ENCODE results near the gene UMAD1. TPM values are rescaled to one million over a fixed set of nuclear protein-coding genes. Genes with fewer than 3 reads are reported as not detected.

Gene UMAD1
- total and polyA plus RNA-seq, 2 of the 4 experiments (the other 2 are of a cell fraction): 5.2 to 8.4 TPM

DNA sequence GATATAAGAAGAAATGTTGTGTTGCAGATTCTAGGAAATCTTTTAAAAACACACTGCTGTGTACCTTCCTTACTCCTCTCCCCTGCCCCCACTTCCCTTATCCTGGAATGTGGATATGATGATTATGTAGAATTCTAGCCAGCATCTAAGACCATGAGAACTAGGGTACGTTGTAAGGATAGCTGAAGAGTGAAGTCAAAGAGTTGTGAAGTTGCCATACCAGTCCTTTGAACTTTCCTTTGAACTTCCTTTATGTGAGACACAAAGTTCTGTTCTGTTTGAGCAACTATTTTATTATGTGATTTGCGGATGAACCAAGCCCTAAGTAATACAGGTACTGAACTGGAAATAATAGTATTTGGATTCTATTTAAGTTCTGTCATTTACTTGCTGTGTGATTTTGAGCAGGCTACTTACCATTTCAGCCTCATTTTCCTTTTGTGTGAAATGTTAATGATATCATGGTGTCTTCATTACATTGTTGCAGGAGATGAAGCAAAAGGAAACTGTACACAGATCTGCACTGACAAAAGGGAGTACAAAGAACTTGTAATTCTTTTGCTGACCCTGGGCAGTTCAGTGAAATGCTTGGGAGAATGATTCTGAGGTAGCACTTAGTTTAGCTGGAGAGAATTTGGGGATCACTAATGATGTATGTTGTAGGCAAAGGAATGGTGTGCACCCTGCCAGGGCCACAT, 46.4 kb downstream of the UMAD1 start:
- POLR2A ChIA-PET (ENCODE audit: unreplicated experiment): no interaction called here
- TF ChIP-seq POLR2A (IDR thresholded peaks at IDR 0.05; ENCODE audit: low read depth, low read length): no peak
- no peak for TF ChIP-seq CEBPB (IDR thresholded peaks at IDR 0.05; ENCODE audit: low read depth, low read length)
- TF ChIP-seq, protein P1, sequence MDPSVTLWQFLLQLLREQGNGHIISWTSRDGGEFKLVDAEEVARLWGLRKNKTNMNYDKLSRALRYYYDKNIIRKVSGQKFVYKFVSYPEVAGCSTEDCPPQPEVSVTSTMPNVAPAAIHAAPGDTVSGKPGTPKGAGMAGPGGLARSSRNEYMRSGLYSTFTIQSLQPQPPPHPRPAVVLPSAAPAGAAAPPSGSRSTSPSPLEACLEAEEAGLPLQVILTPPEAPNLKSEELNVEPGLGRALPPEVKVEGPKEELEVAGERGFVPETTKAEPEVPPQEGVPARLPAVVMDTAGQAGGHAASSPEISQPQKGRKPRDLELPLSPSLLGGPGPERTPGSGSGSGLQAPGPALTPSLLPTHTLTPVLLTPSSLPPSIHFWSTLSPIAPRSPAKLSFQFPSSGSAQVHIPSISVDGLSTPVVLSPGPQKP (IDR thresholded peaks at IDR 0.05; ENCODE audit: borderline replicate concordance, low read depth, low read length): no peak
- no peak for TF ChIP-seq RCOR1 (IDR thresholded peaks at IDR 0.05; ENCODE audit: insufficient replicate concordance, low read length)
- TF ChIP-seq NFE2L2 (IDR thresholded peaks at IDR 0.05; ENCODE audit: low read depth, low read length): no peak
- TF ChIP-seq MAFK (IDR thresholded peaks at IDR 0.05; ENCODE audit: low read depth, low read length): no peak
- no peak for TF ChIP-seq RFX5 (IDR thresholded peaks at IDR 0.05; ENCODE audit: low read depth, low read length)
- TF ChIP-seq BHLHE40 (IDR thresholded peaks at IDR 0.05; ENCODE audit: low read depth, low read length): no peak
- TF ChIP-seq, protein P2, sequence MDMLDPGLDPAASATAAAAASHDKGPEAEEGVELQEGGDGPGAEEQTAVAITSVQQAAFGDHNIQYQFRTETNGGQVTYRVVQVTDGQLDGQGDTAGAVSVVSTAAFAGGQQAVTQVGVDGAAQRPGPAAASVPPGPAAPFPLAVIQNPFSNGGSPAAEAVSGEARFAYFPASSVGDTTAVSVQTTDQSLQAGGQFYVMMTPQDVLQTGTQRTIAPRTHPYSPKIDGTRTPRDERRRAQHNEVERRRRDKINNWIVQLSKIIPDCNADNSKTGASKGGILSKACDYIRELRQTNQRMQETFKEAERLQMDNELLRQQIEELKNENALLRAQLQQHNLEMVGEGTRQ (IDR thresholded peaks at IDR 0.05; ENCODE audit: low read depth, low read length): no peak
- TF ChIP-seq, protein P3, sequence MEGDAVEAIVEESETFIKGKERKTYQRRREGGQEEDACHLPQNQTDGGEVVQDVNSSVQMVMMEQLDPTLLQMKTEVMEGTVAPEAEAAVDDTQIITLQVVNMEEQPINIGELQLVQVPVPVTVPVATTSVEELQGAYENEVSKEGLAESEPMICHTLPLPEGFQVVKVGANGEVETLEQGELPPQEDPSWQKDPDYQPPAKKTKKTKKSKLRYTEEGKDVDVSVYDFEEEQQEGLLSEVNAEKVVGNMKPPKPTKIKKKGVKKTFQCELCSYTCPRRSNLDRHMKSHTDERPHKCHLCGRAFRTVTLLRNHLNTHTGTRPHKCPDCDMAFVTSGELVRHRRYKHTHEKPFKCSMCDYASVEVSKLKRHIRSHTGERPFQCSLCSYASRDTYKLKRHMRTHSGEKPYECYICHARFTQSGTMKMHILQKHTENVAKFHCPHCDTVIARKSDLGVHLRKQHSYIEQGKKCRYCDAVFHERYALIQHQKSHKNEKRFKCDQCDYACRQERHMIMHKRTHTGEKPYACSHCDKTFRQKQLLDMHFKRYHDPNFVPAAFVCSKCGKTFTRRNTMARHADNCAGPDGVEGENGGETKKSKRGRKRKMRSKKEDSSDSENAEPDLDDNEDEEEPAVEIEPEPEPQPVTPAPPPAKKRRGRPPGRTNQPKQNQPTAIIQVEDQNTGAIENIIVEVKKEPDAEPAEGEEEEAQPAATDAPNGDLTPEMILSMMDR (conservative IDR thresholded peaks at IDR 0.05; ENCODE audit: low read depth, low read length): no peak
- no peak for TF ChIP-seq FOS (IDR thresholded peaks at IDR 0.05; ENCODE audit: low read depth, low read length)
- TF ChIP-seq SMC3 (IDR thresholded peaks at IDR 0.05; ENCODE audit: low read depth, low read length): no peak
- TF ChIP-seq RAD21 (IDR thresholded peaks at IDR 0.05; ENCODE audit: low read length): no peak
- TF ChIP-seq MAZ (IDR thresholded peaks at IDR 0.05; ENCODE audit: borderline replicate concordance, low read depth, low read length): no peak
- TF ChIP-seq MXI1 (IDR thresholded peaks at IDR 0.05; ENCODE audit: borderline replicate concordance, low read depth, low read length): no peak

More for the DNA sequence above, 46.4 kb downstream of the UMAD1 start:
- Histone ChIP-seq H3K9ac (ENCODE audit: low read depth, low read length) (no peak overlapping the region), H3K56ac (ENCODE audit: extremely low read depth, insufficient read depth, low read length) (no peak overlapping the region), H2BK5ac (ENCODE audit: low read depth, low read length, poor library complexity, severe bottlenecking) (no peak overlapping the region), H3K4me3 (ENCODE audit: insufficient read depth, low read depth, low read length) (no peak overlapping the region), H4K91ac (ENCODE audit: insufficient read depth, low read depth, low read length) (no peak overlapping the region), H3K14ac (replicated peaks; ENCODE audit: low read depth, low read length) (peak overlapping the region; percentile 26; the same call in 1 of the 2 replicates), H3K4me1 (ENCODE audit: control insufficient read depth, insufficient read depth, low read length) (no peaks in the 10 kb centered on the region; the same call in 1 of the 2 replicates), H3K4me2 (ENCODE audit: low read depth, low read length) (no peak overlapping the region), H3K79me1 (ENCODE audit: low read depth in 1 of 2, low read length in 2 of 2) (0 out of 4 replicates have a peak, but pooled peaks cover 0 to 2% of the 10 kb centered on the region in 2 experiments), H3K36me3 (ENCODE audit: control insufficient read depth, insufficient read depth, low read length) (no peaks in the 10 kb centered on the region), H4K20me1 (ENCODE audit: insufficient read depth, low read length) (no peaks in the 10 kb centered on the region), H2AFZ (replicated peaks; ENCODE audit: low read length, poor library complexity) (no peak overlapping the region), H3K9me1 (ENCODE audit: insufficient read depth, low read length) (no peaks in the 10 kb centered on the region; the same call in 1 of the 2 replicates), H2BK15ac (ENCODE audit: low read depth, low read length) (no peak overlapping the region), H3K4ac (ENCODE audit: low read depth, low read length) (no peak overlapping the region), H3K27me3 (ENCODE audit: control insufficient read depth, insufficient read depth, low read length) (no peaks in the 10 kb centered on the region), H3K9me3 (ENCODE audit: control insufficient read depth, insufficient read depth, low read length) (no peaks in the 10 kb centered on the region), H4K8ac (ENCODE audit: low read depth in 2 of 2, low read length in 2 of 2) (no peak overlapping the region), H2BK120ac (ENCODE audit: low read depth, low read length) (no peak overlapping the region), H2AK9ac (replicated peaks; ENCODE audit: low read depth, low read length, poor library complexity) (no peak overlapping the region), H4K5ac (ENCODE audit: low read depth, low read length) (no peak overlapping the region), H2BK20ac (ENCODE audit: low read depth, low read length) (no peak overlapping the region), H3K18ac (ENCODE audit: low read depth, low read length) (no peak overlapping the region), H3K23ac (ENCODE audit: low read depth, low read length) (no peak overlapping the region), H2AK5ac (ENCODE audit: low read depth, low read length) (no peak overlapping the region), H3K27ac (ENCODE audit: insufficient read depth, low read length) (no peak overlapping the region)
- DNase-seq (no peak), ATAC-seq (ENCODE audit: low read depth) (no peak; the same call in 1 of the 2 replicates)
- no TSS peak for BruUV-seq (replicated peaks)
- WGBS, 2 experiments (ENCODE audit: extremely low coverage in 2 of 2, insufficient read length in 1 of 2): no CpG with 5 or more reads among the region's 2 CpGs
- dilution Hi-C loops (cut with HindIII; ENCODE audit: low sequenced_read_pairs, unreplicated experiment) (no loop called here), intact Hi-C loops (cut with micrococcal nuclease) (no loop called here), in situ Hi-C loops (cut with MboI; ENCODE audit: low sequenced_read_pairs) (loop anchor here (5.0 to 10.0 kb wide), 2 partner anchors 70 to 288 kb away; no protein-coding TSS in a partner anchor)
- CTCF ChIA-PET: interaction anchor here (0.5 kb wide), 1 partner anchor 80 kb away, joined by 4 read pairs; no protein-coding TSS in a partner anchor
